Measurements from ENCODE around the gene NUDCD2. TPM values are rescaled to one million over a fixed set of nuclear protein-coding genes. Genes with fewer than 3 reads are reported as not detected.

The NUDCD2 gene
- polyA plus RNA-seq, 3 donors: 3.4 to 23.6 (median 22.0) TPM

DNA sequence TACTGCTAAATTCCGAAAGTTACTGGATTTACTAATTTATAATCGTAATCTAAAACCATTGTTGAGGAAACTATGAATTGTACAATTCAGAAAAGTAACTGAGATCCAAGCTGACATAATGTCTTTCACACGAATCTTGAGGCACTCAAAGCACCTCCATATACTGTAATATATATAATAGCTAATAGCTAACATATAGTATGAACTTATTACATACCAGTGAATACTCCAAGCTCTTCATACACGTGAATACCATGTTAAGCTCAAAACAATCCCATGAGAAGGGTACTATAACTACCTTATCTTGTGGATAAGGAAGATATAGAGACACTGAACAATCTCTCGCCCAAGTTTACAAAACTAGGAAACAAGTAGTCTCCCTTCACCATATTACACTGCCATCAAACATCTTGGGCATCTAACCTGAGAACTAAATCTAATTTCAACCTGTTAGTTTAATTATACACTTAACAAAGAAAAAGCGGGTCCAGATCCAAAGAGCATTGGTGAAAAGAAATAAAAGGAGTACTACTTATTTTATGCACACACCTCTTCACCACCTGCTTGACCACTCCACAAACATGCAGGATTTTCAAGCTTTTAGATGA lies 1.0 kb downstream of the NUDCD2 start:
- Histone ChIP-seq H3K4me1 (ENCODE audit: control insufficient read depth in 1 of 2, insufficient read depth in 2 of 2, low read length in 2 of 2) (peaks cover 24 to 33% of the 10 kb centered on the region in 2 donors), H4K20me1 (ENCODE audit: insufficient read depth, low read length) (no peaks in the 10 kb centered on the region), H3K9me3 (replicated peaks in 1 of 2; ENCODE audit: control insufficient read depth in 1 of 2, insufficient read depth in 1 of 2, low read length in 2 of 2) (no peaks in the 10 kb centered on the region), H3K4me2 (replicated peaks; ENCODE audit: extremely low read depth, low read length, poor library complexity, severe bottlenecking) (peak overlapping the region; percentile 96), H3K79me2 (ENCODE audit: insufficient read depth, low read length) (peaks cover 63% of the 10 kb centered on the region), H3K9ac (ENCODE audit: insufficient read depth, low read length, poor library complexity, severe bottlenecking) (peak overlapping the region; percentile 93), H3K27ac (ENCODE audit: low read depth in 1 of 2, low read length in 2 of 2) (peak overlapping the region in 1 of 2 donors; percentile 99), H3K4me3 (replicated peaks in 1 of 3; ENCODE audit: low read depth in 2 of 3, low read length in 3 of 3) (peak overlapping the region; percentile 76 to 92 (median 81)), H2AFZ (ENCODE audit: insufficient read depth, low read depth, low read length, poor library complexity, severe bottlenecking) (peak overlapping the region; percentile 97), H3K36me3 (replicated peaks in 1 of 2; ENCODE audit: control insufficient read depth in 1 of 2, insufficient read depth in 2 of 2, low read length in 2 of 2) (peaks cover 8 to 22% of the 10 kb centered on the region in 2 donors), H3K27me3 (ENCODE audit: control insufficient read depth in 2 of 2, insufficient read depth in 2 of 2, low read length in 2 of 2) (no peaks in the 10 kb centered on the region)
- Mint-ChIP-seq H3K9me3 (peaks cover 0 to 1% (median 0%) of the 10 kb centered on the region in 7 donors), H3K4me1 (peaks cover 30% of the 10 kb centered on the region), H3K4me3 (peak overlapping the region; percentile 92 to 96), H3K36me3 (peaks cover 21 to 24% of the 10 kb centered on the region in 2 donors), H3K27me3 (ENCODE audit: low read depth in 3 of 3) (peaks cover 0 to 4% (median 0%) of the 10 kb centered on the region in 3 donors), H3K27ac (peak overlapping the region; percentile 97 to 100 (median 99))
- no peak for DNase-seq
- TF ChIP-seq, protein P1, sequence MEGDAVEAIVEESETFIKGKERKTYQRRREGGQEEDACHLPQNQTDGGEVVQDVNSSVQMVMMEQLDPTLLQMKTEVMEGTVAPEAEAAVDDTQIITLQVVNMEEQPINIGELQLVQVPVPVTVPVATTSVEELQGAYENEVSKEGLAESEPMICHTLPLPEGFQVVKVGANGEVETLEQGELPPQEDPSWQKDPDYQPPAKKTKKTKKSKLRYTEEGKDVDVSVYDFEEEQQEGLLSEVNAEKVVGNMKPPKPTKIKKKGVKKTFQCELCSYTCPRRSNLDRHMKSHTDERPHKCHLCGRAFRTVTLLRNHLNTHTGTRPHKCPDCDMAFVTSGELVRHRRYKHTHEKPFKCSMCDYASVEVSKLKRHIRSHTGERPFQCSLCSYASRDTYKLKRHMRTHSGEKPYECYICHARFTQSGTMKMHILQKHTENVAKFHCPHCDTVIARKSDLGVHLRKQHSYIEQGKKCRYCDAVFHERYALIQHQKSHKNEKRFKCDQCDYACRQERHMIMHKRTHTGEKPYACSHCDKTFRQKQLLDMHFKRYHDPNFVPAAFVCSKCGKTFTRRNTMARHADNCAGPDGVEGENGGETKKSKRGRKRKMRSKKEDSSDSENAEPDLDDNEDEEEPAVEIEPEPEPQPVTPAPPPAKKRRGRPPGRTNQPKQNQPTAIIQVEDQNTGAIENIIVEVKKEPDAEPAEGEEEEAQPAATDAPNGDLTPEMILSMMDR (IDR thresholded peaks at IDR 0.05): no peak
- WGBS (ENCODE audit: insufficient coverage): no CpG with 5 or more reads among the region's 6 CpGs
- intact Hi-C loops (cut with micrococcal nuclease): no loop called here

DNA sequence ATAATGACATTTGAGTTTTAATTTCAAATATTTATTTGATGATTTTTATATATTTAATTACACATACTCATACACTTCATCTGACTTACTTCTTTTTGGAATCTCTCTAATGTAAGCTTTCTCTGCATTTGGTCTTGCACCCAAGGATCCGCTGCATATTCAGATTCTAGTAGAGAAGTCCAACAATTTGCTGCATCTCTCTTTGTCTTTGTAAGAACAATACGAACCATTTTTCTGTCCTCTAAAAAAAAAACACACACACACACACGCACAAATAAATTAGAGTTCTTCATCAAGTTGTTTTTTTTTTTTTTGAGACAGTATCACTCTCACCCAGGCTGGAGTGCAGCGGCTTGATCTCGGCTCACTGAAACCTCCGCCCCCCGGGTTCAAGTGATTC lies 3.1 kb downstream of the NUDCD2 start:
- H3K4me1 ChIP-seq (ENCODE audit: control insufficient read depth in 1 of 2, insufficient read depth in 2 of 2, low read length in 2 of 2): peaks cover 16 to 23% of the 10 kb centered on the region in 2 donors
- peaks cover 43% of the 10 kb centered on the region for H3K79me2 ChIP-seq (ENCODE audit: insufficient read depth, low read length)
- no peaks in the 10 kb centered on the region for H3K27me3 ChIP-seq (ENCODE audit: control insufficient read depth in 2 of 2, insufficient read depth in 2 of 2, low read length in 2 of 2)
- DNase-seq: no peak
- H3K27ac Mint-ChIP-seq: peak overlapping the region in 3 of 7 donors; percentile 7 to 23 (median 10)
- H3K4me3 ChIP-seq (replicated peaks in 1 of 3; ENCODE audit: low read depth in 2 of 3, low read length in 3 of 3): no peak overlapping the region
- intact Hi-C loops (cut with micrococcal nuclease): no loop called here
- no peak overlapping the region for H3K4me3 Mint-ChIP-seq
- no peak overlapping the region for H3K4me2 ChIP-seq (replicated peaks; ENCODE audit: extremely low read depth, low read length, poor library complexity, severe bottlenecking)
- H3K9me3 Mint-ChIP-seq: peaks cover 0 to 1% (median 0%) of the 10 kb centered on the region in 7 donors
- H3K36me3 Mint-ChIP-seq: peaks cover 29 to 32% of the 10 kb centered on the region in 2 donors
- TF ChIP-seq, protein P1 (IDR thresholded peaks at IDR 0.05): no peak
- H3K27me3 Mint-ChIP-seq (ENCODE audit: low read depth in 3 of 3): peaks cover 0 to 4% (median 0%) of the 10 kb centered on the region in 3 donors
- H3K4me1 Mint-ChIP-seq: peaks cover 19% of the 10 kb centered on the region
- H4K20me1 ChIP-seq (ENCODE audit: insufficient read depth, low read length): no peaks in the 10 kb centered on the region
- H3K9ac ChIP-seq (ENCODE audit: insufficient read depth, low read length, poor library complexity, severe bottlenecking): no peak overlapping the region
- no peak overlapping the region for H2AFZ ChIP-seq (ENCODE audit: insufficient read depth, low read depth, low read length, poor library complexity, severe bottlenecking)
- H3K36me3 ChIP-seq (replicated peaks in 1 of 2; ENCODE audit: control insufficient read depth in 1 of 2, insufficient read depth in 2 of 2, low read length in 2 of 2): peaks cover 23 to 43% of the 10 kb centered on the region in 2 donors
- WGBS (ENCODE audit: insufficient coverage): 100% methylated on average over 1 of the region's 7 CpGs
- no peaks in the 10 kb centered on the region for H3K9me3 ChIP-seq (replicated peaks in 1 of 2; ENCODE audit: control insufficient read depth in 1 of 2, insufficient read depth in 1 of 2, low read length in 2 of 2)
- no peak overlapping the region for H3K27ac ChIP-seq (ENCODE audit: low read depth in 1 of 2, low read length in 2 of 2)

Measured in CD14-positive monocyte (primary cell).